NCI-H146 treated with DMSO at 0.1 percent for 48 hours (cell line): ENCODE data around the gene NAT9.

Source experiments
- DNase-seq: peaks from one replicate; lab custom pipeline; 2025; ENCODE audit not compliant: unreplicated experiment; lab: John Stamatoyannopoulos, UW

The NAT9 gene

DNA sequence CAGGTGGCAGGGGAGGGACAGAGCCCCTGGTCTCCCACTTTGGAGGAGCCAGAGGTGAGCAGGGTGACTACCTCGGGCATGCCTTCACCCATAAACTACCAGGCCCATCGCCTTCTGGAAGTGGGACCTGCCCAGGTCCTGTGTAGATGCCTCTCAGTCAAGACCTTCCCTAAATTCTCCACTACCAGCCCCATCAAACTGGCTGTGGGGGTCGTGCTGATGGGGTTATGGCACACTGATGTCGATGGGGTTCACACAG, 44.9 kb downstream of the NAT9 start:
- no peak for DNase-seq

DNA sequence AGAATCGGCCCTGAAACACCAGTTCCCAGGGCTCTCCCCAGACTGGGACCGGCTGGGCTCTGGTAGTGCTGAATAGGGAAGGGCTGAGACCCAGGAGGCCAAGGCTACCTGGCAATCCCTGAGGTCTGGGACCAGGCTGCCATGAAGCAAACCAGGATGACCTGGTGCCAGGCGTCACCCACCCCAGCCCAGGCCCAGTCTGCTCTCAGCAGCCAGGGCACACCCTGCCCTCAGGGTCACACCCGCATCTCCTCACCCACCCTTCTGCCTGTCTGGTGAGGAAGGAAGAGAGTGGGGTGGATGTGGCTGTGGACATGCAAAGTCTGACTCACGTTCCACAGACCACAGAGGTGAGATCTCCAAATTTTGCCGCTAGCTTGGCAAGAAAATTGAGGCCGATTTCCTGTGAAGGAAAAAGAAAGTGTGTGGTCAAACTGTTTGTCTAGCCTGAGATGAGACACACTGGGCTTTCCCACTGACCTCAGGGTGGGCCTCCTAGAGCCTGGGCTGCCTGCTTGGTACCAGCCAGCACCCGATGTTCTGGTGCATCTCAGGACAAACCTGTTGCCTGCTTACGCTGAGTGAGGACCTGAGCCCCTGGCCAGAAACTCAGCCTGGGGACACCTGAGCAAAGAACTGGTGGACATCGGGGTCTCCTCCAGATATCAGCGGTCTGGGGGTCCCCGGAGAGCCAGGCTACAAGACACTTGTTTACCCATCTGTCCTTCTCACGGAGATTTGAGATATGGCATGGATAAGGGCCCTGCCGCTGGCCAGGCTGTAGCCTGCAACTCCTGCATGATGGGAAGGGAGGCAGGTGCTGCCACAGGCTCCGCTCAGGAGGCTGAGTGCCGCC, 45.4 kb downstream of the NAT9 start:
- no peak for DNase-seq

DNA sequence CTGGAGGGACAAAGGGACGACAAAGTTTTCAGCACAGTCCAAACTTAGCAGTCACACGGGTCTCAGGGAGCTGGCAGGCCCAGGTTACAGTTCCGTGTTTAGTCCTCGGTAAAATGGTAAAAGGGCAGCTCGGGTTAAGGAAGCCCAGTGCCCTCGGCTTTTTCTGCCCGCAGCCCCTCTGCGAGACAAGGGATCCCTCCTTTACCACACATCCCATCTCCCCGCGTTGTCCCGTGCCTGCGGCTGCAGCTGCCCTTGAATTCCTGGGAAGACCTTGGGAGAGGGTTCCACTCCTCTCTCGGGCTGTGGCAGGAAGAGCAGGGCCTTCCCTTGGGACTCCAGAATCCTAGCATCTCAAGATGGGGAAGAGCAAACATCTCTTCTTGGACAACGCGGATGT, 46.3 kb downstream of the NAT9 start:
- no peak for DNase-seq

DNA sequence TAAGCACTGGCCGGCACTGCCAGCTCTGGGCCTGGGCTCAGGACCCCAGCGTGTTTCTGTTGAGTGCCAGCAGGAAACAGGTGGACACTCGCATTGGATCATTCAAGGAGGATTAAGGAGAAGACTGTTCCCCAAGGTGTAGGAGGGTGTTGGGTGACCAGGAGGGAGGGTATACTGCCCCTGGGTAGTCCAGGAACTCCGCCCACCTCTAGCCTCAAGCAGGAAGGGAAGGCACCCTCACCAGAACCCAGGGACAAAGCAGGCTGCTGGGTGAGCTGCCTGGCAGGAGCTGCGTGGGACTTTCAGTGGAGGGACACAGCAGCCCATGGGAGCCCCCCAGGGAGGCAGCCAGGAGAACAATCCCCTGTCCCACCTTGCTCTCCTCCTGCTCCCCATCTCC, 46.8 kb downstream of the NAT9 start:
- no peak for DNase-seq

DNA sequence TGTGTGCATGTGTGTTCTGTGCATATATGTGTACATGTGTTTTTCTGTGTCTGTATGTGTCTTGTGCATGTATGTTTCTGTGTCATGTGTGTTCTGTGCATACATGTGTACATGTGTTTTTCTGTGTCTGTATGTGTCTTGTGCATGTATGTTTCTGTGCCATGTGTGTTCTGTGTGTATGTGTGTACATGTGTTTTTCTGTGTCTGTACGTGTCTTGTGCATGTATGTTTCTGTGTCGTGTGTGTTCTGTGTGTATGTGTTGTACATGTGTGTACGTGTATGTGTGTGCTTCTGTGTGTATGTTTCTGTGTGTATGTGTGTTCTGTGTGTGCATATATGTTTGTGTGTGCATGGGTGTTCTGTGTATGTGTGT, 47.5 kb downstream of the NAT9 start:
- no peak for DNase-seq

DNA sequence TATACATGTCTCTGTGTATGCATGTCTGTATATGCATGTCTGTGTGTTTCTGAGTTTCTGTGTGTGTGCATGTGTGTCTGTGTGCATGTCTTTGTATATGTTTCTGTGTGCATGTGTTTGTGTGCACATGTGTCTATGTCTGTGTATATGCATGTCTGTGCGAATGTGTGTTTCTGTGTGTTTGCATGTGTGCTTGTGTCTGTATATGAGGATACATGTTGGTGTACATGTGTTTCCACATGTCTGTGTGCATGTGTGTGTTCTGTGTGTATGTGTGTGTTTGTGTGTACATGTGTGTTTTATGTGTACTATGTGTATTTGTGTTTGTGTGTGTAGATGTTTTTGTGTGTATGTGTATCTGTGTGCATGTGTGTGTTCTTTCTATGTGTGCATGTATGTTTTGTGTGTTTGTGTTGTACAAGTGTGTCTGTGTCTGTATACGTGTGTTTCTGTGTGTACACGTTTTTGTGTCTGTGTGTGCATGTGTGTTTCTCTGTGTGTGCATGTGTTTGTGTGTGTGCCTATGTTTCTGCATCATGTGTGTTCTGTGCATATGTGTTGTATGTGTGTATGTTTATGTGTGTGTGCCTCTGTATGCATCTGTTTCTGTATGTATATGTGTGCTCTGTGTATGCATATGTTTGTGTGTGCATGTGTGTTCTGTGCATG, 48.0 kb downstream of the NAT9 start:
- DNase-seq: no peak

DNA sequence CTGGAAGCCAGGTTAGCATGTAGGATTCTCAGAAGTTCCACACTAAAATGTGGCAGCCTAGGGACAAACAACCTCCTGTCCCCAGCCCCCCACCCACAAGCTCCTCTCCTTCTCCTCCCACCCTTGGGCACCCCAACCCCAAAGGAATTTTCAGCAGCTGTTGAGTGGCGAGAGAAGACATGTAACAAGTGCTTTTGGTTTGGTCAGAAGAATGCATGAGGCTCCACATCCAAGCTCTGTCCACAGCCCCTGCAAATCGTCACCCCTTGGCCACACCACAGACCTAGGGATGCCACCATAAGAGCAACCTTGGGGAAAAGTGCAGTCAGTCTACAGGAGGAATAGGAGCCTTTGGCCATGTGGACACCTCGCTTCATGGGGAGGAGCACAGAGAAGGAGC, 51.0 kb downstream of the NAT9 start:
- DNase-seq: no peak

DNA sequence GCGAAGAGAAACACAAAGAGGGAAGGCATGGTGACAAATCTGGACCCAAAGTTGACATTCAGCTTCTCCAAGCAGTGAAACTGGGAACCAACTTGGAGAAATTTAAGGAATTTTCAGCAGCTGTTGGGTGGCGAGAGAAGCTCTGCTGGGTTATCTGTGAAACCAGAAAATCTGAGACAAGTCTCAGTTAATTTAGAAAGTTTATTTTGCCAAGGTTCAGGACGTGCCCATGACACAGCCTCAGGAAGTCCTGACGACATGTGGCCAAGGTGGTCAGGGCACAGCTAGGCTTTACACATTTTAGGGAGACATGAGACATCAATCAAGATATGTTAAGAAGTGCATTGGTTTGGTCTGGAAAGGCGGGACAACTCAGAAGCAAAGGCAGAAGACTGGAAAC, 52.3 kb downstream of the NAT9 start:
- no peak for DNase-seq

DNA sequence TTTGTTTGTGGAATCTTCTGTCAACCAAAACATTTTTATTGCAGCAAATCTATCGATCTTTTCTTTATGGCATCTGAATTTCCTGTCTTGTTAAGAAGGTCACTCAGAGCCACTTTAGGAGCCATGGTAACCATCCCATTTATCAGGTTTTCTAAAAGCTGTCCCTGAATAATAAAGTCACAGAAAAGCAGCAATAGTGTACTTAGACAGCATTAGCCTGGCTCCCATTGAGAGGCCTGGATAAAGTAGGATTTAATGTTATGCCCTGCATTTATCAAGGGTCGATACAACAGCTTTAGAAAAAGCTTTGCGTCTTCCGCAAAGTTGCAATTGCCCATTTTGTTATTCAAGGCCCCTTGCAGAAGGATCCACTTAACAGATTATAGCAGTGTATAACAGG, 53.4 kb downstream of the NAT9 start:
- DNase-seq: no peak
